Measurements from ENCODE around the gene LGR6. TPM values are rescaled to one million over a fixed set of nuclear protein-coding genes. Genes with fewer than 3 reads are reported as not detected.
A peak's percentile ranks its signal among the peaks of the same experiment; 100 is the strongest.

LGR6 gene
- total and polyA plus RNA-seq, 2 of the 4 experiments (the other 2 are of a cell fraction), result not detected

- H3K9me1 ChIP-seq (ENCODE audit: insufficient read depth, low read length), result 0 out of 2 replicates have a peak, but pooled peaks cover 3% of the 10 kb centered on the region
- no peak overlapping the region for H3K27ac ChIP-seq (ENCODE audit: insufficient read depth, low read length)
- H2BK15ac ChIP-seq (ENCODE audit: low read depth, low read length), result no peak overlapping the region
- no peak overlapping the region for H2BK20ac ChIP-seq (ENCODE audit: low read depth, low read length)
- no peak overlapping the region for H3K18ac ChIP-seq (ENCODE audit: low read depth, low read length)
- H3K23ac ChIP-seq (ENCODE audit: low read depth, low read length), result no peak overlapping the region
- no peak overlapping the region for H2AK5ac ChIP-seq (ENCODE audit: low read depth, low read length)
- H2AFZ ChIP-seq (replicated peaks; ENCODE audit: low read length, poor library complexity), result no peak overlapping the region
- H2BK120ac ChIP-seq (ENCODE audit: low read depth, low read length), result no peak overlapping the region
- no peaks in the 10 kb centered on the region for H3K9me3 ChIP-seq (ENCODE audit: control insufficient read depth, insufficient read depth, low read length)
- intact Hi-C loops (cut with micrococcal nuclease) (loop anchor here (1.0 to 5.0 kb wide), 4 partner anchors 228 to 376 kb away; no protein-coding TSS in a partner anchor), in situ Hi-C loops (cut with MboI; ENCODE audit: low sequenced_read_pairs) (loop anchor here (10.0 kb wide), 1 partner anchor 271 kb away; no protein-coding TSS in a partner anchor), dilution Hi-C loops (cut with HindIII; ENCODE audit: low sequenced_read_pairs, unreplicated experiment) (no loop called here)
- H3K56ac ChIP-seq (ENCODE audit: extremely low read depth, insufficient read depth, low read length), result no peak overlapping the region
- no peaks in the 10 kb centered on the region for H3K27me3 ChIP-seq (ENCODE audit: control insufficient read depth, insufficient read depth, low read length)
- ATAC-seq (ENCODE audit: low read depth) (no peak), DNase-seq (peak; percentile 48)
- H3K9ac ChIP-seq (ENCODE audit: low read depth, low read length), result no peak overlapping the region
- ChIA-PET CTCF (interaction anchor here (0.7 to 1.8 kb wide), 3 partner anchors 13 to 129 kb away, joined by 3 to 6 read pairs (median 3); no protein-coding TSS in a partner anchor), POLR2A (ENCODE audit: unreplicated experiment) (no interaction called here)
- H2AK9ac ChIP-seq (replicated peaks; ENCODE audit: low read depth, low read length, poor library complexity), result no peak overlapping the region
- H3K4ac ChIP-seq (ENCODE audit: low read depth, low read length), result no peak overlapping the region
- H3K36me3 ChIP-seq (ENCODE audit: control insufficient read depth, insufficient read depth, low read length), result no peaks in the 10 kb centered on the region
- WGBS, 2 experiments (ENCODE audit: extremely low coverage in 2 of 2, insufficient read length in 1 of 2), result no CpG with 5 or more reads among the region's 4 CpGs
- no peak overlapping the region for H3K4me3 ChIP-seq (ENCODE audit: insufficient read depth, low read depth, low read length)
- no peak overlapping the region for H2BK5ac ChIP-seq (ENCODE audit: low read depth, low read length, poor library complexity, severe bottlenecking)
- H4K91ac ChIP-seq (ENCODE audit: insufficient read depth, low read depth, low read length), result no peak overlapping the region
- H4K5ac ChIP-seq (ENCODE audit: low read depth, low read length), result no peak overlapping the region
- BruUV-seq (replicated peaks), result no TSS peak
- TF ChIP-seq RFX5 (IDR thresholded peaks at IDR 0.05; ENCODE audit: low read depth, low read length), result no peak
- TF ChIP-seq MAZ (IDR thresholded peaks at IDR 0.05; ENCODE audit: borderline replicate concordance, low read depth, low read length), result no peak
- TF ChIP-seq, protein P1, sequence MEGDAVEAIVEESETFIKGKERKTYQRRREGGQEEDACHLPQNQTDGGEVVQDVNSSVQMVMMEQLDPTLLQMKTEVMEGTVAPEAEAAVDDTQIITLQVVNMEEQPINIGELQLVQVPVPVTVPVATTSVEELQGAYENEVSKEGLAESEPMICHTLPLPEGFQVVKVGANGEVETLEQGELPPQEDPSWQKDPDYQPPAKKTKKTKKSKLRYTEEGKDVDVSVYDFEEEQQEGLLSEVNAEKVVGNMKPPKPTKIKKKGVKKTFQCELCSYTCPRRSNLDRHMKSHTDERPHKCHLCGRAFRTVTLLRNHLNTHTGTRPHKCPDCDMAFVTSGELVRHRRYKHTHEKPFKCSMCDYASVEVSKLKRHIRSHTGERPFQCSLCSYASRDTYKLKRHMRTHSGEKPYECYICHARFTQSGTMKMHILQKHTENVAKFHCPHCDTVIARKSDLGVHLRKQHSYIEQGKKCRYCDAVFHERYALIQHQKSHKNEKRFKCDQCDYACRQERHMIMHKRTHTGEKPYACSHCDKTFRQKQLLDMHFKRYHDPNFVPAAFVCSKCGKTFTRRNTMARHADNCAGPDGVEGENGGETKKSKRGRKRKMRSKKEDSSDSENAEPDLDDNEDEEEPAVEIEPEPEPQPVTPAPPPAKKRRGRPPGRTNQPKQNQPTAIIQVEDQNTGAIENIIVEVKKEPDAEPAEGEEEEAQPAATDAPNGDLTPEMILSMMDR (conservative IDR thresholded peaks at IDR 0.05; ENCODE audit: low read depth, low read length), result peak; percentile 72
- peak; percentile 75 for TF ChIP-seq SMC3 (IDR thresholded peaks at IDR 0.05; ENCODE audit: low read depth, low read length)
- TF ChIP-seq FOS (IDR thresholded peaks at IDR 0.05; ENCODE audit: low read depth, low read length), result no peak
- no peak for TF ChIP-seq CHD1 (IDR thresholded peaks at IDR 0.05; ENCODE audit: low read depth, low read length)
- TF ChIP-seq BHLHE40 (IDR thresholded peaks at IDR 0.05; ENCODE audit: low read depth, low read length), result no peak
- TF ChIP-seq, protein P2, sequence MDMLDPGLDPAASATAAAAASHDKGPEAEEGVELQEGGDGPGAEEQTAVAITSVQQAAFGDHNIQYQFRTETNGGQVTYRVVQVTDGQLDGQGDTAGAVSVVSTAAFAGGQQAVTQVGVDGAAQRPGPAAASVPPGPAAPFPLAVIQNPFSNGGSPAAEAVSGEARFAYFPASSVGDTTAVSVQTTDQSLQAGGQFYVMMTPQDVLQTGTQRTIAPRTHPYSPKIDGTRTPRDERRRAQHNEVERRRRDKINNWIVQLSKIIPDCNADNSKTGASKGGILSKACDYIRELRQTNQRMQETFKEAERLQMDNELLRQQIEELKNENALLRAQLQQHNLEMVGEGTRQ (IDR thresholded peaks at IDR 0.05; ENCODE audit: low read depth, low read length), result no peak
- TF ChIP-seq CEBPB (IDR thresholded peaks at IDR 0.05; ENCODE audit: low read depth, low read length), result no peak
- TF ChIP-seq RAD21 (IDR thresholded peaks at IDR 0.05; ENCODE audit: low read length), result peak; percentile 71
- no peak for TF ChIP-seq NFE2L2 (IDR thresholded peaks at IDR 0.05; ENCODE audit: low read depth, low read length)
- TF ChIP-seq MAFK (IDR thresholded peaks at IDR 0.05; ENCODE audit: low read depth, low read length), result no peak
- no peaks in the 10 kb centered on the region; the same call in 1 of the 2 replicates for H4K20me1 ChIP-seq (ENCODE audit: insufficient read depth, low read length)
- H3K79me1 ChIP-seq (ENCODE audit: low read depth in 1 of 2, low read length in 2 of 2), result peaks cover 10 to 25% of the 10 kb centered on the region in 2 experiments
- no peak overlapping the region for H3K14ac ChIP-seq (replicated peaks; ENCODE audit: low read depth, low read length)
- no peak overlapping the region for H3K4me2 ChIP-seq (ENCODE audit: low read depth, low read length)
- H3K4me1 ChIP-seq (ENCODE audit: control insufficient read depth, insufficient read depth, low read length), result no peaks in the 10 kb centered on the region
- no peak overlapping the region for H4K8ac ChIP-seq (ENCODE audit: low read depth in 2 of 2, low read length in 2 of 2)
Measured at GRCh38 chr1:202343652-202344349, 150.2 kb downstream of the LGR6 start.
